HL-60/S4 treated with retinoic acid at 250 ng/mL for 4 days and 3 days (cell line): ENCODE data around the gene CFAP20.

ENCODE experiments used
- in situ Hi-C: fragments of 300-500 bp; cut with MboI; formaldehyde crosslinking; loops from 2 replicates; pipeline ENCODE4 v1.7.0; 2022; ENCODE audit warnings: low sequenced_read_pairs

Gene CFAP20

DNA sequence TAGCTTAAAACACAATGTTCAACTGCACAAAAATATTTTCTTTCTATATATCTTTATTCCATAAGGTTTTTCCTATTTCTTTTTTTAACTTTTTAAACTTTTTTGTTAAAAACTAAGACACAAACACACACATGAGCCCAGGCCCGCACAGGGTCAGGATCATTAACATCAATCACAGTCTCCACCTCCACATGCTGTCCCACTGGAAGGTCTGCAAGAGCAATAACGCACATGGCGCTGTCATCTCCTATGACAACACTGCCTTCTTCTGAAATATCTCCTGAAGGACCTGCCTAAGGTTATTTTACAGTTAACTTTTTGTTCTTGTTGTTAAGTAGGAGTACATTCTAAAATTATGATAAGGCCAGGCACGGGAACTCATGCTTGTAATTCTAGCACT lies 4.1 kb downstream of the CFAP20 start:
- in situ Hi-C loops = no loop called here

DNA sequence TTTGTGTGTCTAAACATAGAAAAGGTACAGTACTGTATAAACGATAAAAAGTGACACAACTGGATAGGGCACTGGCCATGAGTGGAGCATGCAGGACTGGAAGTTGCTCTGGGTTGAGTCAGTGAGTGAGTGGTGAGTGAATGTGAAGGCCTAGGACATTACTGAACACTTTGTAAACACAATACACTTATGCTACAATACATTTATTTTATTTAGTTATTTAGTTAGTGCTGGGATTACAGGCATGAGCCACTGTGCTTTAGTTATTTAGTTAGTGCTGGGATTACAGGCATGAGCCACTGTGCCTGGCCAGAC lies 4.6 kb downstream of the CFAP20 start:
- in situ Hi-C loops = no loop called here

DNA sequence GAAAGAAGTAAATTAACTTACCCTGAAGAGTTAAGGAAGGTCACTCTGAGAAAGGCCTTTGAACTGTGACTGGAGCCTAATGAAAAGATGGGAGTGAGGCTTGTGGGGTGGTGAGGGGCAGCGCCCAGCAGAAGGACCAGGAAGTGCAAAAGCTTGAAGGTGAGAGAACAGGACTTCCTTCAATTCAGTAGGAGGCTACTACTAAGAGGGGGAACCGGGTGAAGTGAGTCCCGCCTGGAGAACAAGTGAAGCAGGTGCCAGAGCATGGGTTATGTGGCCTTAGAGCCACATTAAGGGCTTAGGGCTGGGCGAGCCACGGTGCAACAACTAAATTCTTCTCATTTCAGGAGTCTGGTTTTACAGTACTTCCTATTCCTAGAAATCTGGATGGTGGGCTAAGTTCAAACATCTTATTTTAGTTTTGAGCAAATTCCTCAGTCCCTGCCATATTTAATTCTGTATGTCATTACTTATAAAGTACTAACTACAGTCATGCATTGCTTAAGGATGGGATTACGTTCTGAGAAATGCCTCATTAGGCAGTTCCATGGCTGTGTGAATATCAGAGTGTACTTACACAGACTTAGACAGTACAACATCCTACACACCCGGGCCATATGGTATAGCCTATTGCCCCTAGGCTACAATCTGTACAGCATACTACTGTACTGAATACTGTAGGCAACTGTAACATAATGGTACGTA lies 5.1 kb downstream of the CFAP20 start:
- in situ Hi-C loops = no loop called here

DNA sequence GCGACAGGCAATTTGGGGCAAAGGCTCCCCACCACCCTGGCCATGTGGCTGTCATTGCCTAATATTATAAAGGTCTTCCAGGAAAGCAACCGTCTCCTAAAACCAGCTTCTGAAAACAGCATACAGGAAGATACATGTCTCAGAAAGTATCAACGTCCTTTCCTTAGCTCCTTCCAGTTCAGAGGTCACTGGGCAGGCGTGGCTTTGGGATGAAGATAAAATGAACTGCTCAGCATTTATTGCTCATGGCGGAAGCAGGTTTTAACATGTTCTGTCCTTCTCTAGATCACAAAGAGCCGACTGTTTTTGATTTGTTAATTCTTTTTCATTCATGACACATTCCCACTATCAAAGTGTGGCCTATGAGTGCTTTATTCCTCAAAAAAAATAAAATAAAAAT lies 8.0 kb downstream of the CFAP20 start:
- in situ Hi-C loops = no loop called here

GRCh38 chr16:58120234-58120633 lies 8.9 kb downstream of the CFAP20 start:
- in situ Hi-C loops = no loop called here

DNA sequence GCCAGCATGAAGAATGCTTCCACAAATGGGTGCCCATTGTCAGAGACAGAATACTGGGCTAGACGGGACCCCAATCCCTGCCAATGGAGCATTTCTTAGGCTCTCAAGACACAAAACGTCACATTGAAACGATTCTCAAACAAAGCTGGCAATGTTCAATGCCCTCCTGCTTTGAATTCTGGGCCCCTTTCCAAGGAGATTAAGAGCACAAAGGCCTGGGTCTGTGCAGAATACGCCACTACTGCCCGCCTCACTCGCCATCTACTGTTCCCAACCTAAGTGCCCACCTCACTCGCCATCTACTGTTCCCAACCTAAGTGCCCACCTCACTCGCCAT lies 9.7 kb downstream of the CFAP20 start:
- in situ Hi-C loops = no loop called here

DNA sequence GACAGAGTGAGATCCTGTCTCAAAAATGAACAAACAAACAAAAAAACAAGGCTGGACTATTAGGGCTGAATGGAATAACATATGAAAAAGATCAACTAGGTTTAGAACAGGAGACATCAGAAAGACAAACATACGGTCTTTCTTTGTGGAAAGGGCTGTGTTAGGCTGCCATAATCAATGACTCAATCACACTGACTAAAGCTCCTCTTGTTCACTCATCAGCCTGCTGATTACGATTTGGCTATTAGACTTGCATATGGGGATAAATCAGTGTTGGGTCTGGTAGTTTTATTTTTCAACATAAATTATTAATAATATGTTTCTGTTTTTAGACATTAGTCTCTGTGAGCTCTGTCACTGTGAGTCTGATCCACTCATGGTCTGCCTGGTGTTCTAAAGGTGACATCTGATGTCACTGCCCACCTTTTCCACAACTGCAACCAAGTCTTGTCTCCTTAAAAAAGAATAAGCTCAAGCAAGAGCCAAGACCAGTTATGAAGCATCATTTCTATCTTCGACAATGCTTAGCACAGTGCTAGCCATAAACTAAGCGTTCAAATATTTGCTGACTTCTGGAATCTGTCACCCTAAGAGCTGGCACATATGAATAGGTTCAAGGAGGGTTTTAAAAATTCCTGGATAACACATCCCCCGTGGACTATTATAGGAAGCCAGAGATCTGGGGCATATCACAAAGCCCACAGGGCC lies 10.2 kb downstream of the CFAP20 start:
- in situ Hi-C loops = no loop called here

DNA sequence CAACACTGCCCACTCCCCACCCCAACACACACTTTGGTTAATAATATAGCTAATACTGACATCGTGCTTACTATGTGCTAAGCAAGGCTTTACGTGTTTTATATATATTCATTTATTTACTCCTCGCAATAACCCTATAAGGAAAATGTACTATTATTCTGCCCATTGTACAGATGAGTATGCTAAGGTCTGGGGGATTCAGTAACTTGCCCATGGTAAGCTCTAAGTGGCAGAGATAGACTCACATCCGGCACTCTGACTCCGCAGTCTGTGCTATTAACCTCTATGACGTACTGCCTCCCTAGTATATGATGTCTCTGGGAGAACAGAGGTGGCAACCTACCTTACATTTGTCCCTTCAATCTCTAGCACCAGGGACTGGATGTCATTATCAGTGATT lies 12.7 kb downstream of the CFAP20 start:
- in situ Hi-C loops = no loop called here

DNA sequence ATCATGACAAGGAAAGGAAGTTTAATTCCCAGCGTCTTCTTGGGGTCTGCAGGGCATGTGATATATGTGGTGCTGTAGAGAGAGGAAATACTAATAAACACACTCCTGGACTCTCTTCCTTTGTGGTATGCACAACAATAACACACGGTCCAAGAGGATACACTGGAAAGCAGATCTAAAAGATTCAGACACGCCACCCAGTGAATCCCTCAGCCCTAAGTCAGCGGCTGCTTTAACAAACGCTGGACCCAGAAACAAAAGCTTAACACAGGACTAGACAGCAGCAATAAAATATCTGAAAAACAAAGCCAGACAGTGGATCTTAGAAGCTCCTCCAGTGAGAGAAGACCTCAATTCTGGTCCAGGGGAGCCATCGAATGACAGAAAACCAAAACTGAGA lies 13.1 kb downstream of the CFAP20 start:
- in situ Hi-C loops = no loop called here

DNA sequence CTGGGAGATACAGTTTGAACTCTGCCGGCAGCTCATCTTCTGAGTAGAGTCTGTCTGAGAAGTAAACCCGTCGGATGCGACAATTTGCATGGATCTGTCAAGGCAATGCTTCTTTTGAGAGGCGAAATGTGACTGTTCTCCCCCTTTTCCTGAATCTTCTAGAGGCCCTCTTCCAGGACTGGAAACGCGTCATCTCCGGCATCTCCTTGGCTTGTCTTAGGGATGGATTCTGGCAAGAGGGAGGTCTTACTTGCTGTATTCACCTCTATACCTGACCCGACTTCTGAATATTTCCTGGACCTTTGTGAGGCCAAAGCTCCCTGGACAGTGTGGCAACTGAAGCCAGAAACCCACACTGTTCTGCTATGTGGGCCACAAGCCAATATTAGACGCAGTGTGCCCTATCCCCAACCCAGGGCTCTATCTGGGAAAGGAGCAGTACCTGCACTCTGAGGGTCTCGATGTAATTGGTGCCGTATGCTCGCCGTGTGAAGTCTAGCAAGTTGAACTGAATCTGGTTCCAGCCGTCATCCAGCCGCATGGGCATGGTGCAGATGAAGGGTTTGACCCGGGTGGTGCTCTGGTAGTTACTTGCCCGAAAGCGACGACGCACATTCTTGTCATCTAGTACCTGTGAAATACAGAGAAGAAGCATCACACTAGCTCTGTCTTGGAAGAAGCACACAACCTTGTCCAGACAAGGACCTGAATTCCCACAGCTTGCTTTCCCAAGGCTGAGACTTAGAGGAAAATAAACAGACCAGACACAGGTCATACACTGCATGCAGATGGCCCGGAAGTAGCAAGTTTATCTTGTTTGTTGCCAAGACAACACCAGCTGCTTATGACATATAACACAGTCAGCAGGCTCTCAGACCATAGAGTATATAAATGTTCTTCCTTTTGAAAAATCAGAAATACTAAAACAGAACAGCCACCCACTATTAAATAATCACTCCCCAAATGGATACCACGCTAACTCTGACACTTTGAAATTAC lies 14.1 kb downstream of the CFAP20 start:
- in situ Hi-C loops = no loop called here

GRCh38 chr16:58111302-58111627 lies 17.9 kb downstream of the CFAP20 start:
- in situ Hi-C loops = no loop called here

DNA sequence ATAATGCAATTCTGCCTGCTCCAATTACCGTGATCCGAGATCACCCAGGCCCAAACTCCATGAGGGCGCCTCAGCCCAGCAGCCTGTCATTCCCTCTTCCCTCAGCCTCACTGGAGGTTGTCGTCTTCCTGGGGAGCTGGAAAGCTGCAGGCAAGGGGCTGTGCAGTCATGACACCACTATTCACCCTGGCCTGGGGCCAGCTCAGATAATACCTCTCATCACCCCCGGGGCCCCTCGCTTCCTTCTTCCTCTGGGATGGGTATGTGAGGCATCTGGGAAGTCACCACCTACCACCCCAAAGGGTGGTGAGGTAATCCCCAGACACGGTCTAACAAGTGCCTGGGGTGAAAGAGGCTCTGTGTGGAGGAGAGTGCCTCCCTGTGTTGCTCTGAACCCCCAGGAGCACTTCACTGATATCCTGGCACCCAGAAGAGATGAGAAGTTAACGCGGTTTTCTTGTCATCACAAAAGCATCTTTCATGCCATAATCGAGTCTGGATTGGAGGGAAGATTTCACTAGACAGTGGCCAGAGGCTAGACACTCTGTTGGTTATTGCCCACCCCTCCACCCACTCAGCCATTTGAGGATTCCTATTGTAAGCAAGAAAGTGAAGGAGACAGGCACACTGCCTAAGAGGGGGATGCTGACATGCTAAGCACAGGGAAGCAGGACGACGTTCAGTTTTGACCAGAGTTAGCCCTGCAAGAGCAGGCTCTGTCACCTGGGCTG lies 18.4 kb downstream of the CFAP20 start:
- in situ Hi-C loops = no loop called here

- in situ Hi-C loops = no loop called here
Measured at GRCh38 chr16:58109881-58110280, 19.3 kb downstream of the CFAP20 start.

DNA sequence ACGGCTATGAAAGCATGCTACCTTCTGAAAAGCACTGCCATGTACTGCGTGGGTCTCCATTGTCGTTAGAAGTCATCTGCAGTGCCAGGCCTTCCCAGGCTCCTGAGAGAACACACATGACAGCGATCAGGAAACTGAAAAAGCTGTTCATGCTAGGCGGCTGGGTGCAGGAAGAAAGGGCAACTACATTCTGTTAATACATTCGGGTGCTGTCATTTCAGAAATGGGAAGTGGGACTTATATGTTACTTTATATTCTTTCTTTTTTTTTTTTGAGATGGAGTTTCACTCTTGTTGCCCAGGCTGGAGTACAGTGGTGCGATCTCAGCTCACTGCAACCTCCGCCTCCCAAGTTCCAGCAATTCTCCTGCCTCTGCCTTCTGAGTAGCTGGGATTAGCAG lies 19.9 kb downstream of the CFAP20 start:
- in situ Hi-C loops = no loop called here

DNA sequence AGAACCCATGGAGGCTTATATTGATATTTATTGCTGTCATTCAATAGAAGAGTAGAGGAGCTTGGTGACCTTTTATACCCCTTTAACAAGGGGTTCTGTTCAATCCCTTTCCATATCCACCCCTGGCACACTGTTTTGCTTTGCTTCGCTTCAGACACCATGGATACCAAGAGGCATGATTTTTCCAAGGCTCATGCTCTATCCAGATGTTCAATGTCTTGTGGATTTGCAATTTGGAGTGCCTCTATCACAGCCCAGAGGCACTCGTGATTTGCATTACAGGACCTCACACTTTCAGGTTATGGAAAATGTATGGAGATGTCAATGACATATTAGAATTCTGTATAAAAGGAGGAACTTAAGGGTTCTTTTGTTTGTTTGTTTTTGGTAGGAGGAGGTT lies 21.5 kb downstream of the CFAP20 start:
- in situ Hi-C loops = no loop called here

GRCh38 chr16:58107228-58107627 lies 22.0 kb downstream of the CFAP20 start:
- in situ Hi-C loops = no loop called here

DNA sequence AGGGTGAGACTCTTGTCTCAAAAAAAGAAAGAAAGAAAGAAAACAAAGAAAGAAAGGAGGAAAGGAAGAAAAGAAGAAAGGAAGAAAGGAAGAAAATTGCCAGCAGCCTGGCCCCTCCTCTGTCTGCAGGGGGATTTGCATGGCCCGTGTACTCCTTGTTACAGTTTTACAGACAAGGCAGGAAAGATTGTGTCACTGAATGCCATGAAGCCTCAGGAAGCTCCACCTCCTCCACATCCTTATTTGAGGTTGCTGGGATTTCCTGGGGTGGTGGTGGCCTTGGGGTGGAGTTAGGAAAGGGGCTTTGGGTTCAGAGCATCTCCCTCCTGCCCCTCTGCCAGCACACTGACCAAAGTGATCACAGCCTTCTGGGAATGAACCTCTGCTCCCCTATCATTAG lies 23.6 kb downstream of the CFAP20 start:
- in situ Hi-C loops = no loop called here

DNA sequence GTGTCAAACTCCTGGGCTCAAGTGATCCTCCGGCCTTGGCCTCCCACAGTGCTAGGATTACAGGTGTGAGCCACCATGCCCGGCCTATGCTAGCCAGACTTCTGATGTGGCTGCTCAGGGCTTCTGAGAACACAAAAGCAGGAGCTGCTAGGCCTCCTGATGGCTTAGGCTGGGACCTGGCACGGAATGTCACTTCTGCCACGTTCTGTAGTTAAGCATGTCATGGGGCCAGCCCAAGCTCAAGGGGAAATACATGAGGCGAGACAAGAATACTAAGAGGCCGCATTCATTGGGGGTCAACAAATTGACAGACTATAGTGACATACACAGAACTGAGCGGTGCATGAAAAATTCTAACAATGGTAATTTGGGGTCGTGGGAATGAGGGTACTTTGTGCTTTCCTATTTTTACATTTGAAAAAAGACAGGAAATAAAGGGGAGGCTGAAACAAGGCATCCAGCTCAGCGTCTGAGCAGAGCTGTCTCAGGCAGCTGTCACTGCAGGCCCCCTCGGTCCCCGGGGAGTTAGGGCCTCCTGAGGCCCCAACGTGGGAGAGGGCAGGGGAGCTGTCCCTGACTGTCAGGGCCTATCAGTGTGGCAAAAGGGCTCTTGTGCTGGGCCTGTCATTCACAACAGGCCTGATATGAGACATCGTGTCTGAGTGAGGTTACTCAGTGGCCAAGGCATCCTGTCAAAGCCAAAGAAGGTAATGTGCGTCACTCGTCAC lies 26.4 kb downstream of the CFAP20 start:
- in situ Hi-C loops = no loop called here

GRCh38 chr16:58099956-58100300 lies 29.3 kb downstream of the CFAP20 start:
- in situ Hi-C loops = no loop called here

DNA sequence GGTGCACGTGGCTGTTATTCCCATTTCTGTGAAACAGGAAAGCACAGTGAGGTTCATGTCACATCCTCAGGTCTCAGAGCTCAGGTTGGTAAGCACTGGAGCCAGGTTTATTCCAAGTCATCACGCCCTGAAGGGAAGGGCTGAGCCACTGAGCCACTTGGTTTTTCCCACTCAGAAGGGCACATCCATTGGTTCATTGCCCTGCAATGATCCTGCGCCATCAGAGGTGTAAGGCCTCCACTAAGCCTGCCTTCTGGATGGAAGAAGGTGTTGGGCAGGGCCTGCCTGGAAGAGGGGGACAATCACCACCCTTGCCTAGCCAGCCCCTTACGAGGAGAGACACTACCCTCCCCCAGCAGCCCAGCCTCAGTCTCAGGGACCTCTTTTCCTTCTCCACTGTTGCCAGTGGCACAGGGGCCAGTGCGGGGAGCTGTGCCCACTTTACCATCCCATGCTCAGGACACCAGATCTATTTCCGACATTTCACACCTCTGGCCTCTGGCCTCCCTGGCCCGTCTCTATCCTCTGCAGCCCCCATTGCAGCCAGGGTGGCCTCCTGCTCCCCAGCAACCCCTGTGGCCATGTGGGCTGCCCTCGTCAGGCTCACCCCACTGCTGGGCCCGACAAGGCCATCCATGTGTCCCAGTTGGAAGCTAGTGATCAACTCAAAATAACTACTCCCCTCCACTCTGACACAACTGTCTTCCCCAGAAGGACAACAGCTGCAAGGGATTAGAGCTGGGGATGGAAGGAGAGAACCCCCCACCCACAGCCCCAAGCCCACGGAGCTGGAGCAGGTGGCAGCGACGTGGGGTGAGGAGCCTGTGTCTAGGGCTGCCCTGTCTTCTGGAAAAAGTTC lies 29.9 kb downstream of the CFAP20 start:
- in situ Hi-C loops = no loop called here
